BJ (cell line): Measurements from ENCODE around the gene ADM5. TPM values are rescaled to one million over a fixed set of nuclear protein-coding genes. Genes with fewer than 3 reads are reported as not detected.

Experiments
- CTCF ChIA-PET: fragments of 350-600 bp; formaldehyde crosslinking; extraction: SDS; loops from one replicate; lab custom pipeline; 2021; ENCODE audit warnings: antibody characterized with exemption, inconsistent platforms; lab: Yijun Ruan, JAX
- POLR2A ChIA-PET: fragments of 300-600 bp; sonication (Branson Sonifier 250); formaldehyde crosslinking; extraction: SDS; loops from one replicate; lab custom pipeline; 2021; ENCODE audit warnings: antibody characterized with exemption; lab: Charles Lee
- DNase-seq: peaks from one replicate; pipeline ENCODE4 v3.0.0-alpha.2; 2011; ENCODE audit warnings: low read depth
- H3K27me3 ChIP-seq: 2 replicates; pipeline ENCODE4 v1.6.0; 2011; ENCODE audit warnings: low read length; ENCODE audit not compliant: control insufficient read depth, insufficient read depth
- H3K36me3 ChIP-seq: 2 replicates; pipeline ENCODE4 v1.5.1; 2011; ENCODE audit warnings: low read length; ENCODE audit not compliant: control insufficient read depth, insufficient read depth
- H3K4me3 ChIP-seq: 2 replicates; pipeline ENCODE4 v1.5.1; 2011; ENCODE audit warnings: low read depth, mild to moderate bottlenecking, control low read depth, low read length
- CTCF ChIP-seq: IDR thresholded peaks from 2 replicates; pipeline ENCODE4 v1.5.1; 2011; ENCODE audit warnings: low read depth, mild to moderate bottlenecking, control low read depth, inconsistent platforms, low read length, moderate library complexity; ENCODE audit not compliant: insufficient read depth
- polyA plus RNA-seq: library from polyadenylated mRNA; depleted of rRNA; stranded (reverse); fragments of >200 nt; gene quantifications from 2 replicates; pipeline ENCODE4 v1.2.3, GENCODE V29; 2011

Gene ADM5
- polyA plus RNA-seq, 1 experiment: 0.39 TPM

- Histone ChIP-seq H3K27me3 (no peaks in the 10 kb centered on the region), H3K4me3 (no peak overlapping the region), H3K36me3 (peaks cover 34% of the 10 kb centered on the region)
- ChIA-PET CTCF (interaction anchor here (0.6 to 1.4 kb wide), 5 partner anchors 11 to 324 kb away, joined by 3 read pairs; no protein-coding TSS in a partner anchor), POLR2A (no interaction called here)
- no peak for DNase-seq
- peak; percentile 64 for TF ChIP-seq CTCF
Observed at GRCh38 chr19:49684251-49684982, 5.0 kb upstream of the ADM5 start.

GRCh38 chr19:49684983-49685553 is 4.3 kb upstream of the ADM5 start:
- DNase-seq: no peak
- no peak overlapping the region for H3K4me3 ChIP-seq
- TF ChIP-seq CTCF: no peak
- peaks cover 34% of the 10 kb centered on the region for H3K36me3 ChIP-seq
- no peaks in the 10 kb centered on the region for H3K27me3 ChIP-seq
- CTCF ChIA-PET: interaction anchor here (0.6 to 1.4 kb wide), 3 partner anchors 13 to 138 kb away, joined by 3 to 4 read pairs (median 3); no protein-coding TSS in a partner anchor
- POLR2A ChIA-PET: interaction anchor here (0.6 kb wide), 1 partner anchor 139 kb away, joined by 13 read pairs; no protein-coding TSS in a partner anchor

- peaks cover 34% of the 10 kb centered on the region for H3K36me3 ChIP-seq
- POLR2A ChIA-PET: interaction anchor here (0.6 kb wide), 1 partner anchor 140 kb away, joined by 13 read pairs; no protein-coding TSS in a partner anchor
Observed at GRCh38 chr19:49685845-49686332, 3.5 kb upstream of the ADM5 start.

GRCh38 chr19:49686503-49687088 is 2.8 kb upstream of the ADM5 start:
- ChIA-PET POLR2A (no interaction called here), CTCF (interaction anchor here (0.7 to 1.4 kb wide), 3 partner anchors 9 to 1112 kb away, joined by 3 to 6 read pairs (median 3); partner anchors contain the start of gene PRMT1)
- DNase-seq: no peak
- Histone ChIP-seq H3K4me3 (no peak overlapping the region), H3K36me3 (peaks cover 34% of the 10 kb centered on the region), H3K27me3 (no peaks in the 10 kb centered on the region)
- TF ChIP-seq CTCF: no peak

More at GRCh38 chr19:49685845-49686332, 3.5 kb upstream of the ADM5 start:
- CTCF ChIA-PET: interaction anchor here (1.0 to 1.1 kb wide), 2 partner anchors 9 to 14 kb away, joined by 3 to 4 read pairs; partner anchors contain the start of gene PRMT1
- Histone ChIP-seq H3K27me3 (no peaks in the 10 kb centered on the region), H3K4me3 (no peak overlapping the region)
- no peak for TF ChIP-seq CTCF
- DNase-seq: no peak
